A549 (cell line): ENCODE measurements around the gene USP32. TPM values are rescaled to one million over a fixed set of nuclear protein-coding genes. Genes with fewer than 3 reads are reported as not detected.

Experiments used
- ATAC-seq, 2 experiments: fragments of 200-7000 bp in 1 of 2; fragments of >200 bp in 1 of 2; cut with Nextera tagmentation in 1 of 2; cut with Tn5 transposase in 1 of 2; 3 replicates each; pipeline versions ENCODE4 v1.8.0 to v1.9.1; 2018 to 2020; ENCODE audit warnings: mild to moderate bottlenecking in 1 of 2, moderate library complexity in 1 of 2
- CTCF ChIA-PET: fragments of 300-600 bp; sonication (Branson Sonifier 250); formaldehyde crosslinking; extraction: SDS; loops from one replicate; lab custom pipeline; 2021; ENCODE audit warnings: antibody characterized with exemption, inconsistent platforms; lab: Yijun Ruan, JAX
- POLR2A ChIA-PET: fragments of 350-600 bp; formaldehyde crosslinking; extraction: SDS; loops from one replicate; lab custom pipeline; 2021; ENCODE audit warnings: antibody characterized with exemption, inconsistent platforms; lab: Yijun Ruan, JAX
- DNase-seq, 2 experiments: peaks; one replicate each; pipeline versions ENCODE4 v3.0.0 to v3.0.0-alpha.2; 2011 to 2016; ENCODE audit warnings: low read depth in 1 of 2, low spot score in 1 of 2
- FAIRE-seq: peaks from 2 replicates; lab custom pipeline; 2011; peaks lifted over from hg19 to GRCh38; lab: Jason Lieb, UNC
- H3K27ac ChIP-seq, 2 experiments: fragments of >200 bp; sonication (Bioruptor Twin); formaldehyde crosslinking; 3 replicates each; pipeline ENCODE4 v1.5.1; 2016 to 2017
- H3K4me1 ChIP-seq: fragments of >200 bp; sonication (Bioruptor Twin); formaldehyde crosslinking; 3 replicates; pipeline ENCODE4 v1.6.1; 2016
- H3K4me2 ChIP-seq: fragments of >200 bp; sonication (Bioruptor Twin); formaldehyde crosslinking; 3 replicates; pipeline ENCODE4 v1.6.1; 2016
- H3K4me3 ChIP-seq: fragments of >200 bp; sonication (Bioruptor Twin); formaldehyde crosslinking; 3 replicates; pipeline ENCODE4 v1.5.1; 2016
- H3K9me3 ChIP-seq: fragments of >200 bp; sonication (Bioruptor Twin); formaldehyde crosslinking; 3 replicates; pipeline ENCODE4 v1.6.1; 2016
- ATOH8 ChIP-seq: fragments of 250-450 bp; sonication (Bioruptor Pico); IDR thresholded peaks from 2 replicates; pipeline ENCODE4 v1.5.0; 2020; ENCODE audit warnings: low read depth, mild to moderate bottlenecking, moderate library complexity
- CTCF ChIP-seq: fragments of >200 bp; sonication (Bioruptor Twin); formaldehyde crosslinking; IDR thresholded peaks from 3 replicates; pipeline ENCODE4 v1.5.1; 2016
- EP300 ChIP-seq, 2 experiments: fragments of >200 bp; sonication (Bioruptor Twin); formaldehyde crosslinking; IDR thresholded peaks; 2 replicates in 1 of 2; 3 replicates in 1 of 2; pipeline ENCODE4 v1.6.1; 2016 to 2017
- FOSB ChIP-seq: fragments of 250-450 bp; sonication (Bioruptor Pico); IDR thresholded peaks from 2 replicates; pipeline ENCODE4 v1.5.0; 2020; ENCODE audit warnings: mild to moderate bottlenecking, moderate library complexity
- FOXS1 ChIP-seq: fragments of 250-450 bp; sonication (Bioruptor Pico); IDR thresholded peaks from 2 replicates; pipeline ENCODE4 v1.5.0; 2020; ENCODE audit warnings: mild to moderate bottlenecking, moderate library complexity
- HEYL ChIP-seq: fragments of 250-450 bp; sonication (Bioruptor Pico); IDR thresholded peaks from 2 replicates; pipeline ENCODE4 v1.8.0; 2021; ENCODE audit warnings: mild to moderate bottlenecking, moderate library complexity
- HOXA7 ChIP-seq: fragments of 250-450 bp; sonication (Bioruptor Pico); IDR thresholded peaks from 2 replicates; pipeline ENCODE4 v1.5.0; 2020; ENCODE audit warnings: mild to moderate bottlenecking, moderate library complexity
- HOXB13 ChIP-seq: fragments of 250-450 bp; sonication (Bioruptor Pico); IDR thresholded peaks from 2 replicates; pipeline ENCODE4 v1.5.0; 2020; ENCODE audit warnings: low read depth, mild to moderate bottlenecking, moderate library complexity
- HOXB5 ChIP-seq: fragments of 250-450 bp; sonication (Bioruptor Pico); IDR thresholded peaks from 2 replicates; pipeline ENCODE4 v1.5.0; 2020; ENCODE audit warnings: mild to moderate bottlenecking, moderate library complexity
- KDM5A ChIP-seq: fragments of 200-600 bp; sonication (generic); IDR thresholded peaks from 2 replicates; pipeline ENCODE4 v1.6.1; 2016; ENCODE audit warnings: antibody characterized with exemption, mild to moderate bottlenecking
- MYC ChIP-seq: IDR thresholded peaks from 2 replicates; pipeline ENCODE4 v1.6.1; 2012; ENCODE audit warnings: mild to moderate bottlenecking, inconsistent platforms, low read length, improper control_type of control experiment, borderline replicate concordance
- NR3C1 ChIP-seq: fragments of >200 bp; sonication (Bioruptor Twin); formaldehyde crosslinking; IDR thresholded peaks from 3 replicates; pipeline ENCODE4 v1.6.1; 2017
- POLR2AphosphoS2 ChIP-seq: conservative IDR thresholded peaks from 2 replicates; pipeline ENCODE4 v1.6.1; 2012; ENCODE audit warnings: low read length, improper control_type of control experiment, inconsistent platforms
- RAD21 ChIP-seq, 2 experiments: fragments of >200 bp in 1 of 2; sonication (Bioruptor Twin) in 1 of 2; formaldehyde crosslinking in 1 of 2; IDR thresholded peaks in 1 of 2; conservative IDR thresholded peaks in 1 of 2; 2 replicates in 1 of 2; 3 replicates in 1 of 2; pipeline ENCODE4 v1.6.1; 2012 to 2018; ENCODE audit warnings: inconsistent platforms in 1 of 2
- RCOR1 ChIP-seq: fragments of 150-350 bp; IDR thresholded peaks from 2 replicates; pipeline ENCODE4 v1.6.1; 2014; ENCODE audit warnings: antibody characterized with exemption, low read length, low read depth
- SREBF2 ChIP-seq: fragments of 450-650 bp; IDR thresholded peaks from 2 replicates; pipeline ENCODE4 v1.6.1; 2014; ENCODE audit warnings: mild to moderate bottlenecking, moderate library complexity
- WGBS: methylation state at CpG from one replicate; pipeline ENCODE4 v1.1.6; 2017; ENCODE audit errors: missing lambda C conversion rate; 5-methylcytosine and 5-hydroxymethylcytosine counted together
- polyA plus RNA-seq, 4 experiments: library from polyadenylated mRNA; depleted of rRNA in 3 of 4; stranded (reverse); fragments of >200 nt; fragmentation: RNase III in 1 of 4; extraction: RNeasy Plus Mini Kit Qiagen cat#74134 plus additional on column Dnase treatment in 1 of 4; gene quantifications; 2 replicates in 3 of 4; 3 replicates in 1 of 4; pipeline ENCODE4 v1.2.3, GENCODE V29; 2011 to 2017
- TF ChIP-seq, protein P1 (sequence below): fragments of >200 bp; sonication (Bioruptor Twin); formaldehyde crosslinking; IDR thresholded peaks from 3 replicates; pipeline ENCODE4 v1.6.1; 2016
- TF ChIP-seq, protein P2 (sequence below): fragments of 200-600 bp; sonication (generic); IDR thresholded peaks from 2 replicates; pipeline ENCODE4 v1.6.1; 2016; ENCODE audit warnings: antibody characterized with exemption, mild to moderate bottlenecking, moderate library complexity

USP32 gene
- polyA plus RNA-seq, 2 of the 4 experiments (the other 2 are of a cell fraction): 35.4 to 52.2 TPM

DNA sequence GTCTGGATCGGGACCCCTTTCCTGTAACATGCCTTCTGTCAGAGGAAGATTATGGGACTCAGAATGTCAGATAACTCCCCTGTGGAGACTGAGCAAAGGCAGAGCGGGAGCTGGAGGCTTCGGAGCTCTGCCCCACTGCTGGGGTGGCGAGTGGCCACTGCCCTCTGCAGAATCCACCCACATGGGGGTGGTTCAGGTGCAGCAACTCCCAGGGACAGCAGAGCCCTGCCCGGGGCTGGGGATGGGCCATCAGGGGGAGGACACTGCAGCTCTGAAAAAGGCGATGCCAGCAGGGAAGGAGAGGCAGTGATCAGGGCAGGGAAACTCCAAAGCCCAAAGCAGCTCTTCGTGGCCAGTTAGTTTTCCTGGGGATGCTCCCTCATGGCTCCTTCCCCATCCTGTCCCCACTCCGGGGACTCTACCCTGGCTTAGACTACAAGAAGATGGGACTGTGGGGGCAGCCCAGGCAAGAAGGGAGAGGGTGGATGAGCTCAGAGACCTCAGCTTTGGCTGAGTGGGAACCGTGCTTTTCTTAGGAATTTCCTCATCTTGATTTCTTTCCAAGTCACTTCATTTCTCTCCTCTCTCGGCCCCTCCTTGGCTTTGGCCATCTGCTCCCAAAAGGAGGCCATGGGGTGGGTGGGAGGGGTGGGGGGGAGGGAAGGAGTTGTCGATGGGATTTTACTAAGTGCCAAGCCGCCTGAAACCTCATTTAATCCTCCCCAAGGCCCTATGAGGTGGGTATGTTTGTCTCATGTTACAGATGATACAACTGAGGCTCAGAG lies 238.1 kb downstream of the USP32 start (continued):
- TF ChIP-seq, protein P1, sequence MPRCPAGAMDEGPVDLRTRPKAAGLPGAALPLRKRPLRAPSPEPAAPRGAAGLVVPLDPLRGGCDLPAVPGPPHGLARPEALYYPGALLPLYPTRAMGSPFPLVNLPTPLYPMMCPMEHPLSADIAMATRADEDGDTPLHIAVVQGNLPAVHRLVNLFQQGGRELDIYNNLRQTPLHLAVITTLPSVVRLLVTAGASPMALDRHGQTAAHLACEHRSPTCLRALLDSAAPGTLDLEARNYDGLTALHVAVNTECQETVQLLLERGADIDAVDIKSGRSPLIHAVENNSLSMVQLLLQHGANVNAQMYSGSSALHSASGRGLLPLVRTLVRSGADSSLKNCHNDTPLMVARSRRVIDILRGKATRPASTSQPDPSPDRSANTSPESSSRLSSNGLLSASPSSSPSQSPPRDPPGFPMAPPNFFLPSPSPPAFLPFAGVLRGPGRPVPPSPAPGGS: no peak
- TF ChIP-seq FOSB (CRISPR knock-in tag) (no peak), HEYL (CRISPR knock-in tag) (no peak), MYC (no peak), HOXB13 (CRISPR knock-in tag) (no peak), RCOR1 (no peak), EP300 (IDR thresholded peaks at IDR 0.05) (no peak)

DNA sequence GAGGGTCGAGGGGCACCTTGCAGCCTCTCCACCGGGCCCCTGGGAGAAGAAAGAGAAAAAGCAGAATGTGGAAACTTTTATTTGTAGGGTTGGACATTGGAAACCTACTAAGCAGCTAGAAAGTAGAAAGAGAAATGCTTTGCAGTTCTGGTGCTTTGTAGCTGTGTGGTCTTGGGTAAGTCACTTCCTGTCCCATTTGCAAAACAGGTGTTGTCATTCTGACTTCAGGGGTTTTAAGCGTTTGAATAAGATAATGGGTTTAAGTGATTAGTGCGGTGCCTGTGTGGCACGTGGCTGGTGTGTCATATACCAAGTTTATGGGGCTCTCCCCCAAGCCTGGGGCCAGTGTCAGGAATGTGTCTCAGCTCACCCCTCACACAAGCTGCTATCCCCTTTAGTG lies 240.6 kb downstream of the USP32 start:
- CTCF ChIA-PET: interaction anchor here (0.6 to 15.1 kb wide), 6 partner anchors 8 to 451 kb away, joined by 3 to 150 read pairs (median 3); no protein-coding TSS in a partner anchor
- Histone ChIP-seq H3K4me3 (no peak overlapping the region), H3K27ac (no peak overlapping the region), H3K9me3 (no peaks in the 10 kb centered on the region), H3K4me1 (peaks cover 18% of the 10 kb centered on the region), H3K4me2 (no peak overlapping the region)
- no peak for ATAC-seq
- WGBS: 39% methylated on average over 5 of the region's 5 CpGs
- no peak for DNase-seq
- no peak for TF ChIP-seq KDM5A
- TF ChIP-seq, protein P2, sequence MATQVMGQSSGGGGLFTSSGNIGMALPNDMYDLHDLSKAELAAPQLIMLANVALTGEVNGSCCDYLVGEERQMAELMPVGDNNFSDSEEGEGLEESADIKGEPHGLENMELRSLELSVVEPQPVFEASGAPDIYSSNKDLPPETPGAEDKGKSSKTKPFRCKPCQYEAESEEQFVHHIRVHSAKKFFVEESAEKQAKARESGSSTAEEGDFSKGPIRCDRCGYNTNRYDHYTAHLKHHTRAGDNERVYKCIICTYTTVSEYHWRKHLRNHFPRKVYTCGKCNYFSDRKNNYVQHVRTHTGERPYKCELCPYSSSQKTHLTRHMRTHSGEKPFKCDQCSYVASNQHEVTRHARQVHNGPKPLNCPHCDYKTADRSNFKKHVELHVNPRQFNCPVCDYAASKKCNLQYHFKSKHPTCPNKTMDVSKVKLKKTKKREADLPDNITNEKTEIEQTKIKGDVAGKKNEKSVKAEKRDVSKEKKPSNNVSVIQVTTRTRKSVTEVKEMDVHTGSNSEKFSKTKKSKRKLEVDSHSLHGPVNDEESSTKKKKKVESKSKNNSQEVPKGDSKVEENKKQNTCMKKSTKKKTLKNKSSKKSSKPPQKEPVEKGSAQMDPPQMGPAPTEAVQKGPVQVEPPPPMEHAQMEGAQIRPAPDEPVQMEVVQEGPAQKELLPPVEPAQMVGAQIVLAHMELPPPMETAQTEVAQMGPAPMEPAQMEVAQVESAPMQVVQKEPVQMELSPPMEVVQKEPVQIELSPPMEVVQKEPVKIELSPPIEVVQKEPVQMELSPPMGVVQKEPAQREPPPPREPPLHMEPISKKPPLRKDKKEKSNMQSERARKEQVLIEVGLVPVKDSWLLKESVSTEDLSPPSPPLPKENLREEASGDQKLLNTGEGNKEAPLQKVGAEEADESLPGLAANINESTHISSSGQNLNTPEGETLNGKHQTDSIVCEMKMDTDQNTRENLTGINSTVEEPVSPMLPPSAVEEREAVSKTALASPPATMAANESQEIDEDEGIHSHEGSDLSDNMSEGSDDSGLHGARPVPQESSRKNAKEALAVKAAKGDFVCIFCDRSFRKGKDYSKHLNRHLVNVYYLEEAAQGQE: peak; percentile 42; the same call in 1 of the 2 replicates
- POLR2A ChIA-PET: no interaction called here
- FAIRE-seq: no peak

- peak within 1 kb of the TSS in 1 of 2 experiments; percentile 57; a peak in 2 of 6 replicates for H3K27ac ChIP-seq
- ATAC-seq (peak; percentile 26 to 57; a peak in 3 of 6 replicates), DNase-seq (peak in 1 of 2 experiments; percentile 52)
- TF ChIP-seq RAD21 (conservative IDR thresholded peaks at IDR 0.05 in 1 of 2, IDR thresholded peaks at IDR 0.05 in 1 of 2): no peak
- no peak for TF ChIP-seq HOXA7 (CRISPR knock-in tag)
- no peak for TF ChIP-seq POLR2AphosphoS2
- TF ChIP-seq ATOH8: no peak
- no peak for TF ChIP-seq FOXS1
- no peak for TF ChIP-seq CTCF
- TF ChIP-seq HOXB5 (CRISPR knock-in tag): no peak
- no peak for TF ChIP-seq NR3C1
- no peak for TF ChIP-seq FOSB (CRISPR knock-in tag)
- no peak for TF ChIP-seq SREBF2
- TF ChIP-seq, all 56 proteins: peak for 0
- CTCF ChIA-PET: interaction anchor here (0.7 to 15.1 kb wide), 8 partner anchors 7 to 284 kb away, joined by 3 to 150 read pairs (median 4); no protein-coding TSS in a partner anchor
- no peak for FAIRE-seq
- Histone ChIP-seq H3K4me1 (peaks cover 18% of the 10 kb centered on the region), H3K9me3 (no peaks in the 10 kb centered on the region), H3K4me2 (peak within 1 kb of the TSS; percentile 100), H3K4me3 (peak within 1 kb of the TSS; percentile 58)
- whole genome bisulfite sequencing: 5% methylated on average over 69 of the region's 81 CpGs
- POLR2A ChIA-PET: interaction anchor here (0.5 to 0.6 kb wide), 2 partner anchors 18 to 304 kb away, joined by 4 to 6 read pairs; no protein-coding TSS in a partner anchor
These were observed 242.0 kb downstream of the USP32 start, which contains the start of gene CA4 for GRCh38 chr17:60149691-60150582. Gene CA4, plus strand, starts transcription at chr17:60149973. Its CDS starts 62 bp downstream, at chr17:60150035.
